ENCODE data around the gene RIMBP2.

DNA sequence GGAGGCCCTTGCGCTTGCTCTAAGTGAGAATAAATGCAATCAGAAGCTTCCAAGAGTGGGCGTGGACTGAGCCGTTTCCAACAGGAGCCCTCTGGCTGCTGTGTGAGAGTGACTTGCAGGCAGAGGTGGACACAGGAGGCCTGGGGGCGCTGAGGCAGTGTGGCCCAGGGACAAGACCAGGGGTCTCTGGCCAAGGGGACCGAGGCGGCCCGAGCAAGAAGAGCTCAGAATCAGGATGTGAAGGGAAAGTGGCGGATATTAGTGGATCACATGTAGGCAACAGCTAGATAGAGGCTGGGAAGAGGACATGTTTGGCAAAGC is 8.6 kb downstream of the RIMBP2 start:
- TF ChIP-seq, protein P1, sequence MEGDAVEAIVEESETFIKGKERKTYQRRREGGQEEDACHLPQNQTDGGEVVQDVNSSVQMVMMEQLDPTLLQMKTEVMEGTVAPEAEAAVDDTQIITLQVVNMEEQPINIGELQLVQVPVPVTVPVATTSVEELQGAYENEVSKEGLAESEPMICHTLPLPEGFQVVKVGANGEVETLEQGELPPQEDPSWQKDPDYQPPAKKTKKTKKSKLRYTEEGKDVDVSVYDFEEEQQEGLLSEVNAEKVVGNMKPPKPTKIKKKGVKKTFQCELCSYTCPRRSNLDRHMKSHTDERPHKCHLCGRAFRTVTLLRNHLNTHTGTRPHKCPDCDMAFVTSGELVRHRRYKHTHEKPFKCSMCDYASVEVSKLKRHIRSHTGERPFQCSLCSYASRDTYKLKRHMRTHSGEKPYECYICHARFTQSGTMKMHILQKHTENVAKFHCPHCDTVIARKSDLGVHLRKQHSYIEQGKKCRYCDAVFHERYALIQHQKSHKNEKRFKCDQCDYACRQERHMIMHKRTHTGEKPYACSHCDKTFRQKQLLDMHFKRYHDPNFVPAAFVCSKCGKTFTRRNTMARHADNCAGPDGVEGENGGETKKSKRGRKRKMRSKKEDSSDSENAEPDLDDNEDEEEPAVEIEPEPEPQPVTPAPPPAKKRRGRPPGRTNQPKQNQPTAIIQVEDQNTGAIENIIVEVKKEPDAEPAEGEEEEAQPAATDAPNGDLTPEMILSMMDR (IDR thresholded peaks at IDR 0.05; ENCODE audit: borderline replicate concordance, extremely low read depth, low read length, poor library complexity, severe bottlenecking) = no peak
- TF ChIP-seq EZH2 (IDR thresholded peaks at IDR 0.05; ENCODE audit: borderline replicate concordance, low read depth, low read length, severe bottlenecking) = no peak
